Endothelial cell of umbilical vein (primary cell): ENCODE results near the gene RIT2. TPM values are rescaled to one million over a fixed set of nuclear protein-coding genes. Genes with fewer than 3 reads are reported as not detected.

Source experiments
- BruUV-seq: library from RNA; stranded (reverse); fragments of 400-500 nt; replicated peaks from 2 replicates; lab custom pipeline; 2021; lab: Mats Ljungman, UMichigan
- CTCF ChIA-PET: fragments of 300-600, 350-600 bp; sonication (Branson Sonifier 250); formaldehyde crosslinking; loops from one replicate; lab custom pipeline; 2021; ENCODE audit warnings: antibody characterized with exemption, inconsistent platforms; lab: Charles Lee
- POLR2A ChIA-PET: fragments of 300-600, 350-600 bp; sonication (Branson Sonifier 250); formaldehyde crosslinking; loops from one replicate; lab custom pipeline; 2021; ENCODE audit warnings: antibody characterized with exemption, inconsistent platforms; lab: Charles Lee
- DNase-seq: peaks from one replicate; pipeline ENCODE4 v3.0.0-alpha.2; 2011; ENCODE audit warnings: low read depth, low spot score
- FAIRE-seq: peaks from 2 replicates; lab custom pipeline; 2011; peaks lifted over from hg19 to GRCh38; lab: Jason Lieb, UNC
- H2AFZ ChIP-seq: 2 replicates; pipeline ENCODE4 v1.6.0; 2012; ENCODE audit warnings: low read depth, low read length, control low read depth, inconsistent platforms
- H3K27ac ChIP-seq: 2 replicates; pipeline ENCODE4 v1.5.1; 2011; ENCODE audit warnings: low read depth, mild to moderate bottlenecking, control low read depth, low read length, moderate library complexity; ENCODE audit not compliant: insufficient read depth
- H3K27me3 ChIP-seq, 2 experiments: 2 replicates each; pipeline versions ENCODE4 v1.6.0 to v1.6.1; 2011; ENCODE audit warnings: low read length in 2 of 2, mixed read lengths in 1 of 2; ENCODE audit not compliant: control insufficient read depth in 2 of 2, insufficient read depth in 2 of 2
- H3K36me3 ChIP-seq, 2 experiments: 2 replicates in 1 of 2; 3 replicates in 1 of 2; pipeline ENCODE4 v1.5.1; 2011; ENCODE audit warnings: low read length in 2 of 2, mild to moderate bottlenecking in 1 of 2, moderate library complexity in 1 of 2; ENCODE audit not compliant: control insufficient read depth in 2 of 2, insufficient read depth in 2 of 2; ENCODE audit errors: extremely low read depth in 1 of 2
- H3K4me1 ChIP-seq: 3 replicates; pipeline ENCODE4 v1.5.1; 2011; ENCODE audit warnings: mild to moderate bottlenecking, low read length; ENCODE audit not compliant: control insufficient read depth, insufficient read depth; ENCODE audit errors: extremely low read depth
- H3K4me2 ChIP-seq: 2 replicates; pipeline ENCODE4 v1.6.1; 2011; ENCODE audit warnings: low read length, control low read depth, mixed read lengths; ENCODE audit not compliant: insufficient read depth
- H3K4me3 ChIP-seq, 3 experiments: fragments of 200-600 bp in 1 of 3; sonication (generic), shearing (Covaris generic) in 1 of 3; replicated peaks in 1 of 3; 2 replicates each; pipeline ENCODE4 v1.5.1; 2011 to 2016; ENCODE audit warnings: control low read depth in 3 of 3, low read length in 3 of 3, mild to moderate bottlenecking in 2 of 3, inconsistent platforms in 1 of 3, low read depth in 1 of 3, moderate library complexity in 1 of 3; ENCODE audit not compliant: insufficient read depth in 1 of 3
- H3K79me2 ChIP-seq: 2 replicates; pipeline ENCODE4 v1.6.0; 2012; ENCODE audit warnings: low read length, inconsistent platforms; ENCODE audit not compliant: control insufficient read depth, insufficient read depth
- H3K9ac ChIP-seq: replicated peaks from 2 replicates; pipeline ENCODE3; 2011; ENCODE audit warnings: low read length, control low read depth; ENCODE audit not compliant: insufficient read depth; ENCODE audit errors: extremely low read depth
- H3K9me1 ChIP-seq: replicated peaks from 3 replicates; pipeline ENCODE4 v1.6.0; 2011; ENCODE audit warnings: mild to moderate bottlenecking, low read length; ENCODE audit not compliant: control insufficient read depth, insufficient read depth; ENCODE audit errors: extremely low read depth
- H3K9me3 ChIP-seq: replicated peaks from 2 replicates; pipeline ENCODE4 v1.5.1; 2012; ENCODE audit warnings: low read length, inconsistent platforms; ENCODE audit not compliant: control insufficient read depth, insufficient read depth
- H4K20me1 ChIP-seq: replicated peaks from 2 replicates; pipeline ENCODE3; 2011; ENCODE audit warnings: mild to moderate bottlenecking, low read length; ENCODE audit not compliant: control insufficient read depth, insufficient read depth; ENCODE audit errors: extremely low read depth
- EZH2 ChIP-seq: IDR thresholded peaks from 2 replicates; pipeline ENCODE4 v1.6.1; 2012; ENCODE audit warnings: borderline replicate concordance, low read depth, mild to moderate bottlenecking, moderate library complexity, low read length, inconsistent platforms; ENCODE audit not compliant: severe bottlenecking
- FOS ChIP-seq: IDR thresholded peaks from 2 replicates; pipeline ENCODE4 v1.6.1; 2011; ENCODE audit warnings: mild to moderate bottlenecking, low read length, moderate library complexity, borderline replicate concordance; ENCODE audit not compliant: insufficient read depth
- GATA2 ChIP-seq: IDR thresholded peaks from 2 replicates; pipeline ENCODE4 v1.7.0; 2011; ENCODE audit warnings: low read depth, mild to moderate bottlenecking, moderate library complexity, mixed read lengths, low read length; ENCODE audit not compliant: insufficient read length, insufficient read depth
- JUN ChIP-seq: IDR thresholded peaks from 2 replicates; pipeline ENCODE4 v1.6.1; 2011; ENCODE audit warnings: borderline replicate concordance, low read depth; ENCODE audit not compliant: insufficient read length, insufficient read depth
- MYC ChIP-seq: IDR thresholded peaks from one replicate; pipeline ENCODE4 v1.6.1; 2011; ENCODE audit warnings: mild to moderate bottlenecking, low read depth, low read length
- POLR2A ChIP-seq: IDR thresholded peaks from 2 replicates; pipeline ENCODE4 v1.6.1; 2012; ENCODE audit warnings: low read depth, mild to moderate bottlenecking, control low read depth, low read length
- POLR2AphosphoS5 ChIP-seq: IDR thresholded peaks from 2 replicates; pipeline ENCODE4 v1.6.1; 2012; ENCODE audit warnings: low read depth, mild to moderate bottlenecking, control low read depth, low read length, moderate library complexity; ENCODE audit not compliant: insufficient read depth
- dilution Hi-C: fragments of 300-500 bp; cut with MboI; formaldehyde crosslinking; loops from one replicate; pipeline ENCODE4 v1.15.0; 2019; ENCODE audit warnings: low sequenced_read_pairs; ENCODE audit not compliant: extremely low pct_ligation_motif_present
- intact Hi-C: fragments of 100-400 bp; cut with micrococcal nuclease; formaldehyde crosslinking; loops from one replicate; pipeline ENCODE4 v1.10.0; 2022
- polyA plus RNA-seq, 4 experiments: library from polyadenylated mRNA; depleted of rRNA in 3 of 4; stranded (reverse) in 3 of 4; unstranded in 1 of 4; fragments of >200 nt; gene quantifications; 2 replicates each; pipeline versions ENCODE4 v1.2.1 to v1.2.3, GENCODE V29; 2011 to 2012; ENCODE audit warnings: missing spikeins in 1 of 4
- total RNA-seq: library from RNA; stranded (reverse); gene quantifications from 2 replicates; pipeline ENCODE4 v1.2.3, GENCODE V29; 2021
- TF ChIP-seq, protein P1 (sequence below): IDR thresholded peaks from 2 replicates; pipeline ENCODE4 v1.6.1; 2011; ENCODE audit not compliant: insufficient read depth, insufficient read length
- TF ChIP-seq, protein P2 (sequence below), 2 donors: IDR thresholded peaks; 1 replicate in 1 of 2; 2 replicates in 1 of 2; pipeline ENCODE4 v1.5.1; 2011; ENCODE audit warnings: low read length in 2 of 2, mild to moderate bottlenecking in 2 of 2, moderate library complexity in 2 of 2, control low read depth in 1 of 2, inconsistent platforms in 1 of 2, low read depth in 1 of 2; ENCODE audit not compliant: insufficient read depth in 1 of 2; ENCODE audit errors: extremely low read depth in 1 of 2

The RIT2 gene
- total and polyA plus RNA-seq, 2 donors (not counting 3 experiments of a cell fraction or from before 2014, with no cell fraction given): not detected

DNA sequence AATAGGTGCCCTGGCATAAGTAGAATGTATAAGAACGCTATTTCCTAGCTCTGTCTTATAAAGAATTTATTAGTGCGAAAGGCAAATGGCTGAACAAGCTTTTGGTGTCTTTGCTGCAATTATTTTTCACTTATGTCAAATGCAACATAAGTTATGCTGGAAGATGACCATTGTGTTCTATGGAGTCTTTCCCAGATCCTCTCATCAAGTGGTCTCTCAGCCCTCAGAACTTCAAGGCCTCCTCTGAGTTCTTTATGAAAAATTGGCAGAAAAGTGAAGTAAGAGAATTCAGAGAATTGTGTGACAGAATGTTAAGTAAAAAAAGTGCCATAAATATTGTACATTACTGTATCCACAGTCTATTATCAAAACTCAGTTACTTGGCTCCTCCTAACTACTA, 75.2 kb downstream of the RIT2 start:
- POLR2A ChIA-PET: no interaction called here
- Histone ChIP-seq H3K9me1 (no peaks in the 10 kb centered on the region), H3K79me2 (no peaks in the 10 kb centered on the region), H3K4me2 (no peak overlapping the region), H3K4me1 (no peaks in the 10 kb centered on the region), H2AFZ (no peak overlapping the region), H3K27ac (no peak overlapping the region), H3K27me3 (no peaks in the 10 kb centered on the region), H3K9ac (no peak overlapping the region), H3K9me3 (no peaks in the 10 kb centered on the region), H4K20me1 (no peaks in the 10 kb centered on the region), H3K36me3 (no peaks in the 10 kb centered on the region), H3K4me3 (no peak overlapping the region)
- no peak for TF ChIP-seq POLR2A
- TF ChIP-seq, protein P1, sequence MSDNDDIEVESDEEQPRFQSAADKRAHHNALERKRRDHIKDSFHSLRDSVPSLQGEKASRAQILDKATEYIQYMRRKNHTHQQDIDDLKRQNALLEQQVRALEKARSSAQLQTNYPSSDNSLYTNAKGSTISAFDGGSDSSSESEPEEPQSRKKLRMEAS: no peak
- TF ChIP-seq MYC: no peak
- TF ChIP-seq FOS: no peak
- no peak for TF ChIP-seq EZH2
- TF ChIP-seq GATA2: no peak
- intact Hi-C loops (no loop called here), dilution Hi-C loops (no loop called here)
- no TSS peak for BruUV-seq
- DNase-seq (no peak), FAIRE-seq (no peak)
- CTCF ChIA-PET: no interaction called here

DNA sequence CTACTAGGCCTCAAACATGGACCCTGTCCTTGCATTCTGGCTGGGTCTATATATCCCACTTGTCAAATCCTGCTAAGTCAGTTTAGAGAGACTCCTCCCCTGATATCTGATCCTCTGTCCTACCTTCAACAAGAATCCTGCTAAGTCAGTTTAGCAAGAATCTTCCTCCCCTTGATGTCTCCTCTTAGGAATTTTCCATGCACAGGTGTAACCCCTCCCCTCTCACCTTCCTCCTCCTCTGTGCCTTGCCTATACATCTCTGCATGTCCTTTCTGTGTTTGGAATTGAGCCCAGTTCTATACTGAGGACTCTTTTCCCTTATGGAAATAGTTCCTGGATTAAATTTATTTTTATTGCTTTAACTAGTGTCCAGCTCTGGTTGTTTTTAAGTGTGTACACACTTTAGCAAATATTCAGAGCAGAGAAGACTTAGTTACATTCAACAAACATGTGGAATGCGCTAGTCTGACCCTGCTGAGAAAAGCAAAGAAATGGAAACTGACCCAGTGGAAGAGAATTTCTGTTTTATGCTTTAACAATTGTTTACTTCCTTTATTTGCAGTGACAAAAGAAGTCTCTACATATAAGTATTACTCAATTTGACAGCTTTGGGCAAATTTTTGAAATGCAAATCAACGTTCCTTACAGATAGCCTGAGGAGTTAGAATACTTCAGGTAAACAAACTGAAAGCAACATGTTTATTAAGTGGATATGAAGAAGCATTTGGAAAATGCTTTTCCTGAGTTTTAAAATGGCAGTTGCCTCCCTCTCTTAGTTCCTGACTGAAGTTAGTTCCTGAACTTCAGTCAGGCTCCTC, 80.6 kb downstream of the RIT2 start:
- Histone ChIP-seq H3K9me3 (no peaks in the 10 kb centered on the region), H3K27ac (no peak overlapping the region), H3K9ac (no peak overlapping the region), H3K27me3 (no peaks in the 10 kb centered on the region), H3K4me2 (no peak overlapping the region), H3K79me2 (no peaks in the 10 kb centered on the region), H3K36me3 (no peaks in the 10 kb centered on the region), H3K4me3 (no peak overlapping the region), H4K20me1 (no peaks in the 10 kb centered on the region), H2AFZ (no peak overlapping the region), H3K9me1 (no peaks in the 10 kb centered on the region), H3K4me1 (no peaks in the 10 kb centered on the region)
- dilution Hi-C loops (no loop called here), intact Hi-C loops (no loop called here)
- CTCF ChIA-PET: no interaction called here
- POLR2A ChIA-PET: no interaction called here
- TF ChIP-seq JUN (no peak), POLR2A (no peak), POLR2AphosphoS5 (no peak), FOS (no peak), EZH2 (no peak), MYC (no peak), GATA2 (no peak)
- TF ChIP-seq, protein P2, sequence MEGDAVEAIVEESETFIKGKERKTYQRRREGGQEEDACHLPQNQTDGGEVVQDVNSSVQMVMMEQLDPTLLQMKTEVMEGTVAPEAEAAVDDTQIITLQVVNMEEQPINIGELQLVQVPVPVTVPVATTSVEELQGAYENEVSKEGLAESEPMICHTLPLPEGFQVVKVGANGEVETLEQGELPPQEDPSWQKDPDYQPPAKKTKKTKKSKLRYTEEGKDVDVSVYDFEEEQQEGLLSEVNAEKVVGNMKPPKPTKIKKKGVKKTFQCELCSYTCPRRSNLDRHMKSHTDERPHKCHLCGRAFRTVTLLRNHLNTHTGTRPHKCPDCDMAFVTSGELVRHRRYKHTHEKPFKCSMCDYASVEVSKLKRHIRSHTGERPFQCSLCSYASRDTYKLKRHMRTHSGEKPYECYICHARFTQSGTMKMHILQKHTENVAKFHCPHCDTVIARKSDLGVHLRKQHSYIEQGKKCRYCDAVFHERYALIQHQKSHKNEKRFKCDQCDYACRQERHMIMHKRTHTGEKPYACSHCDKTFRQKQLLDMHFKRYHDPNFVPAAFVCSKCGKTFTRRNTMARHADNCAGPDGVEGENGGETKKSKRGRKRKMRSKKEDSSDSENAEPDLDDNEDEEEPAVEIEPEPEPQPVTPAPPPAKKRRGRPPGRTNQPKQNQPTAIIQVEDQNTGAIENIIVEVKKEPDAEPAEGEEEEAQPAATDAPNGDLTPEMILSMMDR (IDR thresholded peaks at IDR 0.05; ENCODE audit: extremely low read depth in 1 of 2, insufficient read depth in 1 of 2, low read depth in 1 of 2, low read length in 2 of 2): no peak
- TF ChIP-seq, protein P1: no peak
- no TSS peak for BruUV-seq
- FAIRE-seq (no peak), DNase-seq (no peak)
